ENCODE measurements around the gene SORT1.
A peak's percentile ranks its signal among the peaks of the same experiment; 100 is the strongest.
"Not testable (repeated sequence)": the region's sequence is repeated elsewhere in the genome, so short reads cannot be mapped to it uniquely, and the experiment has no call there.

The SORT1 gene

GRCh38 chr1:109335091-109335490 lies 62.6 kb downstream of the SORT1 start:
- no peak for DNase-seq

GRCh38 chr1:109331113-109331512 lies 66.6 kb downstream of the SORT1 start:
- no peak for DNase-seq

- no peak for DNase-seq
Observed at GRCh38 chr1:109327285-109327684, 70.4 kb downstream of the SORT1 start.

DNA sequence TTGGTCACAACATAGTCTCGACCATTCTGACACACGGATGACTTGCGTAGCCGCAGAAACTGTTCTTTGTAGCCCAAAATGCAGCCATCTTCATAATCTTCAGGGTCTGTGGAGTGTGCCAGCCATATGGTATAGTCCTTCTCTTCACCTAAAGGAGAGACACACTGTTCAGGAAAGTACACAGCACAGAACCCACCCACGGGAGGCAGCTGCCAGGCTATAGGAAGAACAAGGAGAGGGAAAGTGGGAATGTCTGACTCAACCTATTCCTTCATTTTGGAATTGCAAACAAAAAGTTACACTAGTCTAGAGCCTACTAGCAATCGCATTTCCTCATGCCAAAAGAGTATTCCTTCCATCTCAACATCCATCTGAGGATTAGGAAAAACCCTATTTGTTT lies 74.7 kb downstream of the SORT1 start:
- no peak for DNase-seq

DNA sequence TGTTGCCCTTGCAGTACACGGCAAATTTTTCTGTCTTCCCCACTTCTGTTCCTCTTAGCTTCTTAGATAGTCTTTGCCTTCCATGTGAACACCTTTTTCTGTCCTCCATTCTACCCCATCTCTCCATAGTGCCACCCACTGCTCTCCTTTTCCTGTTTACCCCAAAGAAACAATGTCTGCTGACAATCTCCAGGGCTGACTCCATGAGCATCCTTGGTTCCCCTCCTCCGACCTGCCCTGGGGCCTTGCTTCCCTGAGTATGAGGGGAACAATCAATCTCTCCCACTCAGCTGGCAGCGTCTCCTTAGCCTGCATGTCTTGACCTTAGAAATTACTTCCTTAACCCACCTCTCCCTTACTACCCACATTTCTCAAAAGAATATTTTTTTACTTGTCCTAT lies 78.6 kb downstream of the SORT1 start:
- DNase-seq = no peak

GRCh38 chr1:109316506-109316905 lies 81.2 kb downstream of the SORT1 start:
- DNase-seq = peak; percentile 27

DNA sequence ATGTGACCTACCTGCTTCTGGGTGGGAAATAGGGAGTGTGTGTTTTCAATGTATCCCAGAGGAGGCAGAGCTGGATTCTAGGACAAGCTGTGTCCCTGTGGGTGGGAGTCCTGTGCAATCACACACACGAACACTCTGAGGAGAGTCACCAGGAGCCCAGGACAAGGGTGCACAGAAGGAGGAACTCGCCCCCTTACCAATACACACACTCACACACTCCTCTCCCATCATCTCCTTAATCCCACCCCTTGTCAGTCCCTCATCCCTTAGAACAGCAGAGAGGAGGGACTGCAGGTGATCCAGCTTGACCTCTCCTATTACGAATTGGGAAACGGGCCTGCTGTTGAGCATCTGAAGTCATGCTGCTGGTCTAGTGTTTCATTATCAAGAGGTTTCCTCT lies 82.4 kb downstream of the SORT1 start:
- no peak for DNase-seq

DNA sequence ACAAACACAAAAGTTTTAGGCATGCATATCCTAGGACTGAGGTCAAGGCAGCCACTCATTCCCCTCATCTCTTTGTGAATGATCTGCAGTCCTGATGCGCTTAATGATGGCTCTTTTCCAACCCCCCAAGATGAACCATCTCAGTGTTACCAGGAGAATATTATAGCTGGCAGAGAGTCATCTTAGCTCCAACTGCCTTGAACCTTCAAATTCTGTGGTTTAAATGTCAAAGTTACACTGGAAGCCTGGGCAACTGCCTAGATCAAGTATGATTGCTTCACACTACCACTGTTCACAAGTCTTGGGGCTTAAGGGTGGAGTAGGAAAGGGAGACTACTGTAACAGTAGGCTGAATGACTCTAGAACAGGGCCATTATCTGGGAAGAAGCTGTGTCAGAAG lies 82.9 kb downstream of the SORT1 start:
- DNase-seq = no peak

- DNase-seq = no peak
Observed at GRCh38 chr1:109312978-109313775, 84.5 kb downstream of the SORT1 start.

DNA sequence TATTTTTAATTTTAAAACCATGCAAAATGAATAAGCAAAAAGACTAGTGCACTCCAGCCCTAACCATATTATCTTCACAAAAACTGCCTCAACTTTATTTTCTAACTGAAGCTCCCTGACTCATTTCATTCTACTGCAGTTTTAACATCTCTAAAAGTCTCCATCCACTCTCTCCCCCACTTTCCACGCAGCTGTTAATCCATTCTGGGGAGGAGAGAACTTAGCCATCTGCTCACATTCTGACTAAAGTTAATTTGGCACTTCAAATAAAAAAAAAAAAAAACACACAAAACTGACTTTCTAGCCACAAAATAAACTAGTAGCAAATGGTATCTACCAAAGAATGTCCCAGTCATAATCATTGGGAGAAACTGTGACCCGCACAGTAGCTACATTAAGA lies 85.5 kb downstream of the SORT1 start:
- DNase-seq = no peak

- DNase-seq = no peak
Observed at GRCh38 chr1:109309347-109309746, 88.4 kb downstream of the SORT1 start.

DNA sequence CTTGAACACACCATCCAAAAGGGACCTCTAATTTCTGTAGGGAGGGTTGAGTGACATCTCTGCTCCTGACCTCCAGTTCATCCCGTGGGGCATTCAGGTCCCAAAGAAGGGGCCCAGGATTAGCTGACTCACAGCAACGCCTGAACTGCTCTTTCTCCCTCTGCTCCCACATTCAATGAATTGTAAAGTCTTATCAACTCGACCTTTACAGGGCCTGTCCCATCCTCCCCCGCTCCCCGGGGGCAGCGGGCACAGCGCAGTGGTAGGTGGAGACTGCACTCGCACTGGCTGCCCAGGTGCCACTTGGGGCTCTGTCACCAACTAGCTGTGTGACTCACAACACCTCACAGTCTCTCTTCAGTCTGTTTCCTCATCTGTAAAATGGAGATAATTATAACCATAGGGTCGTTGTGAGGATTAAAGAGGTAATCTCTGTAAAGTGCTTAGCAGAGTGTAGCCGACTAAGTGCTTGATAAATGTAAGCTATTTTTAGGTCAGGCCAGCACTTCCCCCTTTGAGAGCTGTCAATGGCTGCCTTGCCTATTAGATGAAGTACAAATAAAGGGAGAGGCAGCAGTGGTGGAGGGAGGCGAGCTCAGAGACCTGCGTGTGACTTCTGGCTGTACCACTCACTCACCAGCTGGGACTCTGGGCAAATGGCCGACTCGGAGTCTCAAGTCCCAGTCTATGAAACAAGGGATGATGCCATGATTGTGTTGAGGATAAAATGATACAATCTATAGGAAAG lies 90.3 kb downstream of the SORT1 start:
- DNase-seq = peak; percentile 70

GRCh38 chr1:109306832-109307273 lies 90.9 kb downstream of the SORT1 start, which contains the start of gene MYBPHL:
Gene MYBPHL, minus strand, starts transcription at chr1:109307011. Its CDS starts 20 bp downstream, at chr1:109306991.
- no peak for DNase-seq

GRCh38 chr1:109305991-109306390 lies 91.7 kb downstream of the SORT1 start:
- not testable (repeated sequence) for DNase-seq

- no peak for DNase-seq
Observed at GRCh38 chr1:109304226-109304920, 93.3 kb downstream of the SORT1 start.

GRCh38 chr1:109301874-109302273 lies 95.8 kb downstream of the SORT1 start:
- DNase-seq = no peak

DNA sequence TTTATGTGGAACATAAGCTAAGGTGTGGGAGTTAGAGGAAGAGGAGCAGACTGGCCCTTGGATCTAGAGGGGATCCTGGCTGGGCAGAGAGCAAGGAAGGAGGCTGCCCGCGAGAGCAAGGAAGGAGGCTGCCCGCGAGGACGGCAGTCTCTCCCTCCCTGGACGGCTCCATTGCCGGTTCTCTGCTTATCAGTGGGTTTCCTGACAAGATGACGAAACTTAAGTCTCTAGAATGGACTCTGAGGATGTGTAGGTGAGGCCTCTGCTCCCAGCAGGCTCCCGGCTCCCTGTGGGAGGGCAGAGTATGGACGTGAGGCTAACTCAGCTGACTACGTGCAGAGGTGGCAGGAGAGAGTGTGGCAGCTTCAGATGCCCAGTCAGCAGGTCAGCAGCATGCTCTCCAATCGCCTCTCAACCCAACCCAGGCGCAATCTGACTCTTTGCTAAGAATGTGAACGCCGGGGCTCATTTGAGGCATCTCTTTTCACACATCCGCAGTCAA lies 97.0 kb downstream of the SORT1 start:
- peak; percentile 23 for DNase-seq

GRCh38 chr1:109299558-109300343 lies 98.0 kb downstream of the SORT1 start:
- DNase-seq = no peak

- DNase-seq = peak; percentile 33
Observed at GRCh38 chr1:109298666-109299557, 98.8 kb downstream of the SORT1 start.

GRCh38 chr1:109296782-109297181 lies 100.9 kb downstream of the SORT1 start:
- DNase-seq = no peak

GRCh38 chr1:109295712-109296415 lies 101.9 kb downstream of the SORT1 start:
- no peak for DNase-seq

Measured in OCI-M1 (cell line).